Endothelial cell of umbilical vein (primary cell): ENCODE measurements around the gene NPLOC4. TPM values are rescaled to one million over a fixed set of nuclear protein-coding genes. Genes with fewer than 3 reads are reported as not detected.

Source experiments
- BruUV-seq: library from RNA; stranded (reverse); fragments of 400-500 nt; replicated peaks from 2 replicates; lab custom pipeline; 2021; lab: Mats Ljungman, UMichigan
- CTCF ChIA-PET: fragments of 300-600, 350-600 bp; sonication (Branson Sonifier 250); formaldehyde crosslinking; loops from one replicate; lab custom pipeline; 2021; ENCODE audit warnings: antibody characterized with exemption, inconsistent platforms; lab: Charles Lee
- POLR2A ChIA-PET: fragments of 300-600, 350-600 bp; sonication (Branson Sonifier 250); formaldehyde crosslinking; loops from one replicate; lab custom pipeline; 2021; ENCODE audit warnings: antibody characterized with exemption, inconsistent platforms; lab: Charles Lee
- DNase-seq: peaks from one replicate; pipeline ENCODE4 v3.0.0-alpha.2; 2011; ENCODE audit warnings: low read depth, low spot score
- FAIRE-seq: peaks from 2 replicates; lab custom pipeline; 2011; peaks lifted over from hg19 to GRCh38; lab: Jason Lieb, UNC
- H2AFZ ChIP-seq: 2 replicates; pipeline ENCODE4 v1.6.0; 2012; ENCODE audit warnings: low read depth, low read length, control low read depth, inconsistent platforms
- H3K27ac ChIP-seq: 2 replicates; pipeline ENCODE4 v1.5.1; 2011; ENCODE audit warnings: low read depth, mild to moderate bottlenecking, control low read depth, low read length, moderate library complexity; ENCODE audit not compliant: insufficient read depth
- H3K27me3 ChIP-seq, 2 experiments: 2 replicates each; pipeline versions ENCODE4 v1.6.0 to v1.6.1; 2011; ENCODE audit warnings: low read length in 2 of 2, mixed read lengths in 1 of 2; ENCODE audit not compliant: control insufficient read depth in 2 of 2, insufficient read depth in 2 of 2
- H3K36me3 ChIP-seq, 2 experiments: 2 replicates in 1 of 2; 3 replicates in 1 of 2; pipeline ENCODE4 v1.5.1; 2011; ENCODE audit warnings: low read length in 2 of 2, mild to moderate bottlenecking in 1 of 2, moderate library complexity in 1 of 2; ENCODE audit not compliant: control insufficient read depth in 2 of 2, insufficient read depth in 2 of 2; ENCODE audit errors: extremely low read depth in 1 of 2
- H3K4me1 ChIP-seq: 3 replicates; pipeline ENCODE4 v1.5.1; 2011; ENCODE audit warnings: mild to moderate bottlenecking, low read length; ENCODE audit not compliant: control insufficient read depth, insufficient read depth; ENCODE audit errors: extremely low read depth
- H3K4me2 ChIP-seq: 2 replicates; pipeline ENCODE4 v1.6.1; 2011; ENCODE audit warnings: low read length, control low read depth, mixed read lengths; ENCODE audit not compliant: insufficient read depth
- H3K4me3 ChIP-seq, 3 experiments: fragments of 200-600 bp in 1 of 3; sonication (generic), shearing (Covaris generic) in 1 of 3; replicated peaks in 1 of 3; 2 replicates each; pipeline ENCODE4 v1.5.1; 2011 to 2016; ENCODE audit warnings: control low read depth in 3 of 3, low read length in 3 of 3, mild to moderate bottlenecking in 2 of 3, inconsistent platforms in 1 of 3, low read depth in 1 of 3, moderate library complexity in 1 of 3; ENCODE audit not compliant: insufficient read depth in 1 of 3
- H3K79me2 ChIP-seq: 2 replicates; pipeline ENCODE4 v1.6.0; 2012; ENCODE audit warnings: low read length, inconsistent platforms; ENCODE audit not compliant: control insufficient read depth, insufficient read depth
- H3K9ac ChIP-seq: replicated peaks from 2 replicates; pipeline ENCODE3; 2011; ENCODE audit warnings: low read length, control low read depth; ENCODE audit not compliant: insufficient read depth; ENCODE audit errors: extremely low read depth
- H3K9me1 ChIP-seq: replicated peaks from 3 replicates; pipeline ENCODE4 v1.6.0; 2011; ENCODE audit warnings: mild to moderate bottlenecking, low read length; ENCODE audit not compliant: control insufficient read depth, insufficient read depth; ENCODE audit errors: extremely low read depth
- H3K9me3 ChIP-seq: replicated peaks from 2 replicates; pipeline ENCODE4 v1.5.1; 2012; ENCODE audit warnings: low read length, inconsistent platforms; ENCODE audit not compliant: control insufficient read depth, insufficient read depth
- H4K20me1 ChIP-seq: replicated peaks from 2 replicates; pipeline ENCODE3; 2011; ENCODE audit warnings: mild to moderate bottlenecking, low read length; ENCODE audit not compliant: control insufficient read depth, insufficient read depth; ENCODE audit errors: extremely low read depth
- EZH2 ChIP-seq: IDR thresholded peaks from 2 replicates; pipeline ENCODE4 v1.6.1; 2012; ENCODE audit warnings: borderline replicate concordance, low read depth, mild to moderate bottlenecking, moderate library complexity, low read length, inconsistent platforms; ENCODE audit not compliant: severe bottlenecking
- FOS ChIP-seq: IDR thresholded peaks from 2 replicates; pipeline ENCODE4 v1.6.1; 2011; ENCODE audit warnings: mild to moderate bottlenecking, low read length, moderate library complexity, borderline replicate concordance; ENCODE audit not compliant: insufficient read depth
- GATA2 ChIP-seq: IDR thresholded peaks from 2 replicates; pipeline ENCODE4 v1.7.0; 2011; ENCODE audit warnings: low read depth, mild to moderate bottlenecking, moderate library complexity, mixed read lengths, low read length; ENCODE audit not compliant: insufficient read length, insufficient read depth
- JUN ChIP-seq: IDR thresholded peaks from 2 replicates; pipeline ENCODE4 v1.6.1; 2011; ENCODE audit warnings: borderline replicate concordance, low read depth; ENCODE audit not compliant: insufficient read length, insufficient read depth
- MAX ChIP-seq: IDR thresholded peaks from 2 replicates; pipeline ENCODE4 v1.6.1; 2011; ENCODE audit not compliant: insufficient read depth, insufficient read length
- MYC ChIP-seq: IDR thresholded peaks from one replicate; pipeline ENCODE4 v1.6.1; 2011; ENCODE audit warnings: mild to moderate bottlenecking, low read depth, low read length
- POLR2A ChIP-seq: IDR thresholded peaks from 2 replicates; pipeline ENCODE4 v1.6.1; 2012; ENCODE audit warnings: low read depth, mild to moderate bottlenecking, control low read depth, low read length
- POLR2AphosphoS5 ChIP-seq: IDR thresholded peaks from 2 replicates; pipeline ENCODE4 v1.6.1; 2012; ENCODE audit warnings: low read depth, mild to moderate bottlenecking, control low read depth, low read length, moderate library complexity; ENCODE audit not compliant: insufficient read depth
- dilution Hi-C: fragments of 300-500 bp; cut with MboI; formaldehyde crosslinking; loops from one replicate; pipeline ENCODE4 v1.15.0; 2019; ENCODE audit warnings: low sequenced_read_pairs; ENCODE audit not compliant: extremely low pct_ligation_motif_present
- intact Hi-C: fragments of 100-400 bp; cut with micrococcal nuclease; formaldehyde crosslinking; loops from one replicate; pipeline ENCODE4 v1.10.0; 2022
- polyA plus RNA-seq, 4 experiments: library from polyadenylated mRNA; depleted of rRNA in 3 of 4; stranded (reverse) in 3 of 4; unstranded in 1 of 4; fragments of >200 nt; gene quantifications; 2 replicates each; pipeline versions ENCODE4 v1.2.1 to v1.2.3, GENCODE V29; 2011 to 2012; ENCODE audit warnings: missing spikeins in 1 of 4
- total RNA-seq: library from RNA; stranded (reverse); gene quantifications from 2 replicates; pipeline ENCODE4 v1.2.3, GENCODE V29; 2021
- TF ChIP-seq, protein P1 (sequence below), 2 donors: IDR thresholded peaks; 1 replicate in 1 of 2; 2 replicates in 1 of 2; pipeline ENCODE4 v1.5.1; 2011; ENCODE audit warnings: low read length in 2 of 2, mild to moderate bottlenecking in 2 of 2, moderate library complexity in 2 of 2, control low read depth in 1 of 2, inconsistent platforms in 1 of 2, low read depth in 1 of 2; ENCODE audit not compliant: insufficient read depth in 1 of 2; ENCODE audit errors: extremely low read depth in 1 of 2

Gene NPLOC4
- total and polyA plus RNA-seq, 2 donors (not counting 3 experiments of a cell fraction or from before 2014, with no cell fraction given) = 150 to 175 TPM

GRCh38 chr17:81599719-81600486 lies 37.0 kb downstream of the NPLOC4 start:
- POLR2A ChIA-PET = no interaction called here
- H3K4me3 ChIP-seq = no peak overlapping the region
- no peaks in the 10 kb centered on the region for H3K9me1 ChIP-seq
- H2AFZ ChIP-seq = no peak overlapping the region
- CTCF ChIA-PET = interaction anchor here (1.4 to 2.5 kb wide), 8 partner anchors 13 to 345 kb away, joined by 3 to 23 read pairs (median 7); partner anchors contain the start of gene FSCN2
- BruUV-seq = no TSS peak
- H3K27me3 ChIP-seq = no peaks in the 10 kb centered on the region
- peaks cover 28 to 39% of the 10 kb centered on the region in 2 experiments for H3K36me3 ChIP-seq
- H3K79me2 ChIP-seq = peaks cover 20% of the 10 kb centered on the region
- H3K9ac ChIP-seq = no peak overlapping the region
- no peaks in the 10 kb centered on the region for H3K9me3 ChIP-seq
- FAIRE-seq = no peak
- no peak overlapping the region for H3K27ac ChIP-seq
- intact Hi-C loops (loop anchor here (5.0 kb wide), 1 partner anchor 33 kb away; no protein-coding TSS in a partner anchor), dilution Hi-C loops (no loop called here)
- H3K4me1 ChIP-seq = peaks cover 6% of the 10 kb centered on the region
- peaks cover 5% of the 10 kb centered on the region for H4K20me1 ChIP-seq
- TF ChIP-seq JUN (no peak), POLR2AphosphoS5 (no peak), EZH2 (no peak), POLR2A (no peak), MYC (no peak), MAX (no peak), FOS (no peak), GATA2 (no peak)
- TF ChIP-seq, protein P1, sequence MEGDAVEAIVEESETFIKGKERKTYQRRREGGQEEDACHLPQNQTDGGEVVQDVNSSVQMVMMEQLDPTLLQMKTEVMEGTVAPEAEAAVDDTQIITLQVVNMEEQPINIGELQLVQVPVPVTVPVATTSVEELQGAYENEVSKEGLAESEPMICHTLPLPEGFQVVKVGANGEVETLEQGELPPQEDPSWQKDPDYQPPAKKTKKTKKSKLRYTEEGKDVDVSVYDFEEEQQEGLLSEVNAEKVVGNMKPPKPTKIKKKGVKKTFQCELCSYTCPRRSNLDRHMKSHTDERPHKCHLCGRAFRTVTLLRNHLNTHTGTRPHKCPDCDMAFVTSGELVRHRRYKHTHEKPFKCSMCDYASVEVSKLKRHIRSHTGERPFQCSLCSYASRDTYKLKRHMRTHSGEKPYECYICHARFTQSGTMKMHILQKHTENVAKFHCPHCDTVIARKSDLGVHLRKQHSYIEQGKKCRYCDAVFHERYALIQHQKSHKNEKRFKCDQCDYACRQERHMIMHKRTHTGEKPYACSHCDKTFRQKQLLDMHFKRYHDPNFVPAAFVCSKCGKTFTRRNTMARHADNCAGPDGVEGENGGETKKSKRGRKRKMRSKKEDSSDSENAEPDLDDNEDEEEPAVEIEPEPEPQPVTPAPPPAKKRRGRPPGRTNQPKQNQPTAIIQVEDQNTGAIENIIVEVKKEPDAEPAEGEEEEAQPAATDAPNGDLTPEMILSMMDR (IDR thresholded peaks at IDR 0.05; ENCODE audit: extremely low read depth in 1 of 2, insufficient read depth in 1 of 2, low read depth in 1 of 2, low read length in 2 of 2) = no peak
- peak; percentile 23 for DNase-seq
- H3K4me2 ChIP-seq = no peak overlapping the region
